Measurements from ENCODE around the gene TPM3.

The TPM3 gene

DNA sequence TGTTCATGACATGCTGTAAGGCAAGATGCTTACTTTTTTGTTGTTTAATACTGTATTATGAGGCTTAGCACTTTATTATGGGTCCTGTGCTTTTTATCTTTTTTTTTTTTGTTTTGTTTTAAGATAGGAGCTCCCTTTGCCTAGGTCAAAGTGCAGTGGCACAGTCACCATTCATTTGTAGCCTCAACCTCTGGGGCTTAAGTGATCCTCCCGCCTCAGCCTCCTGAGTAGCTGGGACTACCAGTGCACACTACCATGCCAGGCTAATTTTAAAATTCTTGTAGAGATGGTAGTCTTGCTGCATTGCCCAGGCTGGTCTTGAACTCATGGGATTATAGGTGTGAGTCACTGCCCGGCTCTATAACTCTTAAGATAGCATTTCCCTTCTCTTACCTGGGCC lies 33.5 kb upstream of the TPM3 start:
- no peak for DNase-seq (ENCODE audit: low spot score)
- TF ChIP-seq, protein P1, sequence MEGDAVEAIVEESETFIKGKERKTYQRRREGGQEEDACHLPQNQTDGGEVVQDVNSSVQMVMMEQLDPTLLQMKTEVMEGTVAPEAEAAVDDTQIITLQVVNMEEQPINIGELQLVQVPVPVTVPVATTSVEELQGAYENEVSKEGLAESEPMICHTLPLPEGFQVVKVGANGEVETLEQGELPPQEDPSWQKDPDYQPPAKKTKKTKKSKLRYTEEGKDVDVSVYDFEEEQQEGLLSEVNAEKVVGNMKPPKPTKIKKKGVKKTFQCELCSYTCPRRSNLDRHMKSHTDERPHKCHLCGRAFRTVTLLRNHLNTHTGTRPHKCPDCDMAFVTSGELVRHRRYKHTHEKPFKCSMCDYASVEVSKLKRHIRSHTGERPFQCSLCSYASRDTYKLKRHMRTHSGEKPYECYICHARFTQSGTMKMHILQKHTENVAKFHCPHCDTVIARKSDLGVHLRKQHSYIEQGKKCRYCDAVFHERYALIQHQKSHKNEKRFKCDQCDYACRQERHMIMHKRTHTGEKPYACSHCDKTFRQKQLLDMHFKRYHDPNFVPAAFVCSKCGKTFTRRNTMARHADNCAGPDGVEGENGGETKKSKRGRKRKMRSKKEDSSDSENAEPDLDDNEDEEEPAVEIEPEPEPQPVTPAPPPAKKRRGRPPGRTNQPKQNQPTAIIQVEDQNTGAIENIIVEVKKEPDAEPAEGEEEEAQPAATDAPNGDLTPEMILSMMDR (IDR thresholded peaks at IDR 0.05), result no peak
- Histone ChIP-seq H3K27ac (no peak overlapping the region), H3K4me3 (no peak overlapping the region)

DNA sequence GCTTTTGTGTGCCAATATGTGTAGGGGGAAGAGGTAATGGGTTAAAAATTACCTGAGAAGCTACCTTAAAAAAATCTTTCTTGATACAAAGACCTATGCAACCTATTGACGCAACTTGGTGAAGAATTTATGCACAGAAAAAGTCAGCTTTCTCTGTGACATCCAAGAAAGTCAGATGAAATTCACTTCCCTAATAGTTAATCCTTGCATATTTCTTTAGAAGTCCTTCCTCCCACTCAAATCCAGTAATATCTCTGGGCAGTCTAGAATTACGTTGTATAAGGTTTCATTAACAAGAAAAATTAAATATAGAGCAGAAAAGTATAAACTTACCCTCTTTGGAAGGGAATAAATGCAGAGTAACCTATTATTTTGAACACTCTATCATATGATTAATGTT lies 31.7 kb upstream of the TPM3 start:
- no peak overlapping the region for H3K4me3 ChIP-seq
- no peak for DNase-seq (ENCODE audit: low spot score)
- TF ChIP-seq, protein P1 (IDR thresholded peaks at IDR 0.05), result no peak
- no peak overlapping the region for H3K27ac ChIP-seq

DNA sequence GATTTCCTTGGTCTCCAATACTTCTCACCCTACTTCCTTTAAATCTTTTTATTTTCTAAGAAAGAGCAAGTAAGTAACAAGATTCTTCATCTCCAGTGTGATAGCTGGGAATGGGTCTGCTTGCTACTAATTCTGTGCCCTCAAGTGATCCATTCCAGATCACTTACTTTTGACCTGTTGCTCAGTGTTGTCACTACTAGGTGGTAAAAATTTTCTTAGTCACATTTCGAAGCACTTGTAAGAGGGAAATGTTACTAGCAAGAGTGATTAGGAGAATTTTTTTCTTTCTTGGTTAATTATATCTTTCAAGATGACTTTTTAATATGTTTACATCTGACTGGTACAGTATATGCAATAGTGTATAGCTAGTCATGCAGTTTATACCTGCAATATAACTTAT lies 31.0 kb upstream of the TPM3 start:
- DNase-seq (ENCODE audit: low spot score), result no peak
- no peak overlapping the region for H3K27ac ChIP-seq
- TF ChIP-seq, protein P1 (IDR thresholded peaks at IDR 0.05), result no peak
- H3K4me3 ChIP-seq, result no peak overlapping the region

DNA sequence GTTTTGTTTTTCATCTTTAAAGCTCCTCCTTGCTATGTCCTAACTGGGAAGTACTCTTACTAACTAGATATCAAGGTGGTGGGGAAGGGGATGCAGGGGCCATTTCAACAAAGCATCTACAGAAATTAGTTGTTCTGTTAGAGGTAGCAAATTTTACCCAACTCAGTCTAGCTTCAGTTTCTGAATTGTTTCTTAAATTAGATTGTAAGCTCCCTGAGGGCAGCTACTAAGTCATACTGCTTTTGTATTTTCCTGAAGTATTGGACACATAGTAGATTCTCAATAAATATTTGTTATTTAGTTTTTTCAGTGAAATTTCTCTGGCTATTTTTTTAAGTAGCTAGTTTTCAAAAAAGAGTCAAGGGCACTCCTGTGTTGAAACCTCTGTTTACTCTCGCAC lies 30.6 kb upstream of the TPM3 start:
- TF ChIP-seq, protein P1 (IDR thresholded peaks at IDR 0.05), result no peak
- Histone ChIP-seq H3K4me3 (peak overlapping the region; percentile 94), H3K27ac (peak overlapping the region in 1 of 2 donors; percentile 99)
- DNase-seq (ENCODE audit: low spot score), result no peak

DNA sequence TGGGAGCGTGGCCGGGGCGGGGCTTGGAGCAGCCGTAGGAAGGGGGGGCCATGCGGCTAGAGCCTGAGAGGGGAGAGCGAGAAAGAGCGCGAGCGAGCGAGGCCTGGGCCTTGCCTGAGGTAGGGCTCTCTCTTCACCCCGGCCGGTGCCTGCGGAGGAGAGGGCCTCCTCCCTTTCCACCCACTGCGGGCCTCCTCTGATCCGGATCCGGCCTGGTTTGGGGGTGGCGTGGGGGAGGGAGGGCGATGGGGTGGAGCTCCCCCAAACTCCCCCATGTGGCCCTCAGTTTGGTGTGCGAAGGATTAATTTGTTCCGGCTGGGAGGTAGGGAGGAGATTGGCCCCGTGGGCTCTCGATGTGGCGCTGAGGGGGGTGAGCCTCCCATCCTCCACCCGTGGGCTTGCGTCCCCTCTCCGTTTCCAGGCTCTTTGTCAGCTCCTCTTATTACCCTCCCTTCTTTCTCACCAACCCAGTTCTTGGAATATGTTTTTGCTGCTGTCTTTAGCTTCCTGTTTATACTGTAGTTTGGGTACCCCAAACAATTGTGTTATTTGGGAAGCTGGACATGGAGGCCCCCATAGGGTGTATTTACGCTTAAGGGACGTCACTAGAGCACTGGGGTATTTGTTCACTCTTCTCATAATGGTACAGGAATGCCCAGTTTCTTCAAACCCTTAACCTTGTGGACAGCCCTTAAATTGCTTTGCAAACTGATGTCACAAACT lies 29.5 kb upstream of the TPM3 start:
- peak overlapping the region; percentile 94 for H3K4me3 ChIP-seq
- TF ChIP-seq, protein P1 (IDR thresholded peaks at IDR 0.05), result no peak
- DNase-seq (ENCODE audit: low spot score), result peak; percentile 82
- H3K27ac ChIP-seq, result peak overlapping the region; percentile 99 to 100

DNA sequence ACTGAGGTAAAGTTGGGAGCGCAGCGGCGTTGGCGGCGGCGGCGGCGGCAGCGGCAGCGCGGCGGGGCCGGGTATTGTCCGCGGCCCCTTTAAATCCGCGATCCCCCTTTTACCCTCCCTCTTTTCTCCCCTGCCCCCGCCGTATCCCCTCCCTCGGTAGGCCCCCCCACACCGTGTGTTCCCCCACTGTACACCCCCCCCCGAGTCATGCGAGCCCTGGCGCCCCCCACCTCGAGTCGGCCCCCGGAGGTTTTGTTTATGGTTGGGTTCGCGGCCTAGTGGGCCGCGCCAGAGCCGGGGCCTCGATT lies 29.0 kb upstream of the TPM3 start:
- Histone ChIP-seq H3K4me3 (peak overlapping the region; percentile 94), H3K27ac (peak overlapping the region; percentile 99 to 100)
- TF ChIP-seq, protein P1 (IDR thresholded peaks at IDR 0.05), result no peak
- no peak for DNase-seq (ENCODE audit: low spot score)
